Fibroblast of mammary gland (primary cell): ENCODE data around the gene INPP4B.

Source experiments
- DNase-seq: peaks from one replicate; pipeline ENCODE4 v3.0.0-alpha.2; 2010; ENCODE audit warnings: low read depth
- H3K4me3 ChIP-seq: 2 replicates; pipeline ENCODE4 v1.5.1; 2011; ENCODE audit warnings: low read depth, mild to moderate bottlenecking, low read length, moderate library complexity; ENCODE audit not compliant: control insufficient read depth
- CTCF ChIP-seq: conservative IDR thresholded peaks from 2 replicates; pipeline ENCODE4 v1.5.1; 2011; ENCODE audit warnings: low read depth, low read length, inconsistent platforms; ENCODE audit not compliant: control insufficient read depth, insufficient read depth

INPP4B gene

GRCh38 chr4:142248946-142249345 is 597.2 kb downstream of the INPP4B start:
- DNase-seq, result peak; percentile 75
- TF ChIP-seq CTCF, result no peak
- no peak overlapping the region for H3K4me3 ChIP-seq

GRCh38 chr4:142243255-142243654 is 602.8 kb downstream of the INPP4B start:
- DNase-seq, result peak; percentile 34
- H3K4me3 ChIP-seq, result no peak overlapping the region
- TF ChIP-seq CTCF, result no peak

DNA sequence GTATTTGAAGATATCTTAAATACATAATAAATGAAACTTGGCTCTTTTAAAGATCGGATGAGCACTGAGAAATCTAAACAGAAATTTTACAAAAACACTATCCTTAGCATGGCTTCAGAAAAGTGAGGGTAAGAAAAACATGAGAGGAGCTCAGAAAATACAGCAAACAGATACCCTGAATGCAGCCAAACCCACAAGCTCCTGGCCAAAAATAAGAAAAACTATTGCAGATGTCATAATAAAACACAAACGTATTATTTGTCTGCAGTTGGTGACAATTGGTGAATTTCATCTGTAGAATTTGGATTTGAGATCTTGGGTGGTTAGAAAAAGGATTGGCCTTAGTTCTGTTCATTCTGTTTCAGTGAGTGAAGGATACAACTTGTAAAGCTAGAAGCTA is 603.9 kb downstream of the INPP4B start:
- DNase-seq, result peak; percentile 17
- TF ChIP-seq CTCF, result no peak
- no peak overlapping the region for H3K4me3 ChIP-seq

- H3K4me3 ChIP-seq, result no peak overlapping the region
- no peak for TF ChIP-seq CTCF
- peak; percentile 71 for DNase-seq
Observed at GRCh38 chr4:142238589-142238988, 607.5 kb downstream of the INPP4B start.

DNA sequence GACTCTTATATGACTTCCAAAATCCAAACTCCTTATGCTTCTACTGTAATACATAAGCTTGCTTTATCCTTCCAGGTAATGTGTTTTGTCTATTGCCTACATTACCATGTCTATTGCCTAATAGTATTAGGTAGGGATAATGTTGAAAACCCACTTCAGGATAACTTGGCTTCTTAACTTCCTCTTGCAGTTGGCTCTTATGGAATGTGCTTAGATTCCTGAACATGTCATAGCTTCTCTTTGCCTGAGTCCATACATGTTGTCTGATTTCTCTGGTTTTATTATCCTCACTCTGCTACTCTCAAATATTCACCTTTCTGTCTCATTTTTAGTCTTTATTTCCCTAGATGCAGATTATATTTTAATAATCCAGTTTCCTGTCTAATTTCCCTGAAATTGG is 609.8 kb downstream of the INPP4B start:
- no peak for TF ChIP-seq CTCF
- no peak for DNase-seq
- H3K4me3 ChIP-seq, result no peak overlapping the region

- no peak for DNase-seq
- TF ChIP-seq CTCF, result no peak
- no peak overlapping the region for H3K4me3 ChIP-seq
Observed at GRCh38 chr4:142231787-142232186, 614.3 kb downstream of the INPP4B start.

GRCh38 chr4:142230991-142231390 is 615.1 kb downstream of the INPP4B start:
- DNase-seq, result no peak
- TF ChIP-seq CTCF, result no peak
- H3K4me3 ChIP-seq, result no peak overlapping the region
